Body of pancreas (tissue), 4 donors: ENCODE results near the gene CLRN1.

Experiments
- POLR2A ChIP-seq, 3 donors: fragments of 450-650 bp; IDR thresholded peaks; one replicate each; pipeline ENCODE4 v1.6.1; 2016; ENCODE audit warnings: antibody characterized with exemption in 3 of 3, mild to moderate bottlenecking in 2 of 3
- TF ChIP-seq, protein P1 (sequence below), 7 experiments: fragments of 450-650 bp in 4 of 7; fragments of 200-600 bp in 3 of 7; sonication (generic) in 3 of 7; IDR thresholded peaks; one replicate each; pipeline ENCODE4 v1.5.1; 2016 to 2019; ENCODE audit warnings: antibody characterized with exemption in 7 of 7

DNA sequence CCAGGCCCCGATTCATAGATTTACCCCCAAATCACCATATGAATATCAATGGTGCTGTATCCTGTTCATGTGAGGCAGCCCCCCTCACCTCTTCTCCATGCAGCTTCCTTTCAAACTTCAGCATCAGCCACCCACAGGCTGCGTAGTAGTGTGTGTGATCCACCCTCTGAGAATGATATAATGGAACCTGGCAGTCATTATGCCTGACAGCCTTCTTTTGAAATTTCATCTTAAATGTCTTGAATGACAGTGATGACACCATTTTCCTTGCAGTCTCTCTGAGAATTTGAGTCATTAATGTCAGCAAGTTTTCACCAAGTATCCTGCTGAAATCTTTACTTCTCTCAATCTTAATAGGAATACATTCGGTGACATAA lies 3.5 kb upstream of the CLRN1 start:
- TF ChIP-seq, protein P1, sequence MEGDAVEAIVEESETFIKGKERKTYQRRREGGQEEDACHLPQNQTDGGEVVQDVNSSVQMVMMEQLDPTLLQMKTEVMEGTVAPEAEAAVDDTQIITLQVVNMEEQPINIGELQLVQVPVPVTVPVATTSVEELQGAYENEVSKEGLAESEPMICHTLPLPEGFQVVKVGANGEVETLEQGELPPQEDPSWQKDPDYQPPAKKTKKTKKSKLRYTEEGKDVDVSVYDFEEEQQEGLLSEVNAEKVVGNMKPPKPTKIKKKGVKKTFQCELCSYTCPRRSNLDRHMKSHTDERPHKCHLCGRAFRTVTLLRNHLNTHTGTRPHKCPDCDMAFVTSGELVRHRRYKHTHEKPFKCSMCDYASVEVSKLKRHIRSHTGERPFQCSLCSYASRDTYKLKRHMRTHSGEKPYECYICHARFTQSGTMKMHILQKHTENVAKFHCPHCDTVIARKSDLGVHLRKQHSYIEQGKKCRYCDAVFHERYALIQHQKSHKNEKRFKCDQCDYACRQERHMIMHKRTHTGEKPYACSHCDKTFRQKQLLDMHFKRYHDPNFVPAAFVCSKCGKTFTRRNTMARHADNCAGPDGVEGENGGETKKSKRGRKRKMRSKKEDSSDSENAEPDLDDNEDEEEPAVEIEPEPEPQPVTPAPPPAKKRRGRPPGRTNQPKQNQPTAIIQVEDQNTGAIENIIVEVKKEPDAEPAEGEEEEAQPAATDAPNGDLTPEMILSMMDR (IDR thresholded peaks at IDR 0.05): no peak
- TF ChIP-seq POLR2A (IDR thresholded peaks at IDR 0.05): no peak
